Ishikawa (cell line): ENCODE measurements around the gene RMND1.

Experiments
- FOXM1 ChIP-seq: IDR thresholded peaks from 2 replicates; pipeline ENCODE4 v1.6.1; 2012; ENCODE audit warnings: low read depth, borderline replicate concordance
- TAF1 ChIP-seq: IDR thresholded peaks from 2 replicates; pipeline ENCODE4 v1.6.1; 2012; ENCODE audit warnings: low read depth, mild to moderate bottlenecking
- TCF12 ChIP-seq: IDR thresholded peaks from 2 replicates; pipeline ENCODE4 v1.6.1; 2012; ENCODE audit warnings: low read depth
- TF ChIP-seq, protein P1 (sequence below): IDR thresholded peaks from 2 replicates; pipeline ENCODE4 v1.6.1; 2012; ENCODE audit warnings: low read depth, mild to moderate bottlenecking

DNA sequence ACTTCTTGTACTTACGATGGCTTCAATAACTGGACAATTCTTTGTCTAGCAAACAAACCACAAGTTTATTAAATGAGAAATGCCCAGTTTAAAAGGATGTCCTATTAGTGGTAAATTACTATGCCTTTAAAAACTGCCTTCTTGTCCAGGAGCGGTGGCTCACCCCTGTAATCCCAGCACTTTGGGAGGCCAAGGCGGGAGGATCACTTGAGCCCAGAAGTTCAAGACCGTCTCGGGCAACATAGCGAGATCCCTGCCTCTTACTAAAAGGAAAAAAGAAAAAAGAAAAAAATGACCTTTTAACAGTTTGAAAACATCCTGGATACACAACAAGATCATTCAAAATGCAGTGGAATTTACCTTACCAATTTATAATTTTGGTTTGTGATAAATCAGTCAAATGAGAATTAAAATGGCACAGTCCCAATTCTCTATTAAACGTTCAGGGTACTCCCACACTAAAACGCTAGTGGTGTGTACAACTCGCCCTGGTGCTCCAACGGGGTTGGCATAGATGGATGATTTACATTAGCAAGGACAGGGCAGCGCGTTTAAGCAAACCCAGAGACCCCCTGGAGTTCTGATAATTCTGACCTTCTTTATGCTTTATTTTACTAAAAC, 62.8 kb downstream of the RMND1 start:
- TF ChIP-seq FOXM1 (no peak), TAF1 (no peak), TCF12 (no peak)
- TF ChIP-seq, protein P1, sequence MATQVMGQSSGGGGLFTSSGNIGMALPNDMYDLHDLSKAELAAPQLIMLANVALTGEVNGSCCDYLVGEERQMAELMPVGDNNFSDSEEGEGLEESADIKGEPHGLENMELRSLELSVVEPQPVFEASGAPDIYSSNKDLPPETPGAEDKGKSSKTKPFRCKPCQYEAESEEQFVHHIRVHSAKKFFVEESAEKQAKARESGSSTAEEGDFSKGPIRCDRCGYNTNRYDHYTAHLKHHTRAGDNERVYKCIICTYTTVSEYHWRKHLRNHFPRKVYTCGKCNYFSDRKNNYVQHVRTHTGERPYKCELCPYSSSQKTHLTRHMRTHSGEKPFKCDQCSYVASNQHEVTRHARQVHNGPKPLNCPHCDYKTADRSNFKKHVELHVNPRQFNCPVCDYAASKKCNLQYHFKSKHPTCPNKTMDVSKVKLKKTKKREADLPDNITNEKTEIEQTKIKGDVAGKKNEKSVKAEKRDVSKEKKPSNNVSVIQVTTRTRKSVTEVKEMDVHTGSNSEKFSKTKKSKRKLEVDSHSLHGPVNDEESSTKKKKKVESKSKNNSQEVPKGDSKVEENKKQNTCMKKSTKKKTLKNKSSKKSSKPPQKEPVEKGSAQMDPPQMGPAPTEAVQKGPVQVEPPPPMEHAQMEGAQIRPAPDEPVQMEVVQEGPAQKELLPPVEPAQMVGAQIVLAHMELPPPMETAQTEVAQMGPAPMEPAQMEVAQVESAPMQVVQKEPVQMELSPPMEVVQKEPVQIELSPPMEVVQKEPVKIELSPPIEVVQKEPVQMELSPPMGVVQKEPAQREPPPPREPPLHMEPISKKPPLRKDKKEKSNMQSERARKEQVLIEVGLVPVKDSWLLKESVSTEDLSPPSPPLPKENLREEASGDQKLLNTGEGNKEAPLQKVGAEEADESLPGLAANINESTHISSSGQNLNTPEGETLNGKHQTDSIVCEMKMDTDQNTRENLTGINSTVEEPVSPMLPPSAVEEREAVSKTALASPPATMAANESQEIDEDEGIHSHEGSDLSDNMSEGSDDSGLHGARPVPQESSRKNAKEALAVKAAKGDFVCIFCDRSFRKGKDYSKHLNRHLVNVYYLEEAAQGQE, result no peak
